ENCODE data around the gene CALHM4. TPM values are rescaled to one million over a fixed set of nuclear protein-coding genes. Genes with fewer than 3 reads are reported as not detected.
"Not testable (repeated sequence)": the region's sequence is repeated elsewhere in the genome, so short reads cannot be mapped to it uniquely, and the experiment has no call there.

CALHM4 gene
- total and polyA plus RNA-seq, 2 of the 4 experiments (the other 2 are of a cell fraction) = 0.07 TPM; not detected in 1

- DNase-seq; H2BK5ac ChIP-seq (ENCODE audit: low read depth, low read length, poor library complexity, severe bottlenecking); H4K20me1 ChIP-seq (ENCODE audit: insufficient read depth, low read length); H3K27ac ChIP-seq (ENCODE audit: insufficient read depth, low read length); H2AK5ac ChIP-seq (ENCODE audit: low read depth, low read length); intact Hi-C loops (cut with micrococcal nuclease); H3K9me1 ChIP-seq (ENCODE audit: insufficient read depth, low read length); in situ Hi-C loops (cut with MboI; ENCODE audit: low sequenced_read_pairs); BruUV-seq (replicated peaks); H2BK20ac ChIP-seq (ENCODE audit: low read depth, low read length); H3K27me3 ChIP-seq (ENCODE audit: control insufficient read depth, insufficient read depth, low read length); H4K5ac ChIP-seq (ENCODE audit: low read depth, low read length); POLR2A ChIA-PET (ENCODE audit: unreplicated experiment); H3K4me2 ChIP-seq (ENCODE audit: low read depth, low read length); H3K4ac ChIP-seq (ENCODE audit: low read depth, low read length); H4K8ac ChIP-seq (ENCODE audit: low read depth in 2 of 2, low read length in 2 of 2); H3K4me3 ChIP-seq (ENCODE audit: insufficient read depth, low read depth, low read length); dilution Hi-C loops (cut with HindIII; ENCODE audit: low sequenced_read_pairs, unreplicated experiment); H3K23ac ChIP-seq (ENCODE audit: low read depth, low read length); H2BK15ac ChIP-seq (ENCODE audit: low read depth, low read length); H3K36me3 ChIP-seq (ENCODE audit: control insufficient read depth, insufficient read depth, low read length); H2AFZ ChIP-seq (replicated peaks; ENCODE audit: low read length, poor library complexity); H2BK120ac ChIP-seq (ENCODE audit: low read depth, low read length); H3K56ac ChIP-seq (ENCODE audit: extremely low read depth, insufficient read depth, low read length); H3K4me1 ChIP-seq (ENCODE audit: control insufficient read depth, insufficient read depth, low read length); H3K18ac ChIP-seq (ENCODE audit: low read depth, low read length); H3K14ac ChIP-seq (replicated peaks; ENCODE audit: low read depth, low read length); H3K9me3 ChIP-seq (ENCODE audit: control insufficient read depth, insufficient read depth, low read length); H4K91ac ChIP-seq (ENCODE audit: insufficient read depth, low read depth, low read length); ATAC-seq (ENCODE audit: low read depth); H3K9ac ChIP-seq (ENCODE audit: low read depth, low read length); H2AK9ac ChIP-seq (replicated peaks; ENCODE audit: low read depth, low read length, poor library complexity); H3K79me1 ChIP-seq (ENCODE audit: low read depth in 1 of 2, low read length in 2 of 2): not testable (repeated sequence)
- 67% methylated on average over 1 of the region's 3 CpGs; no CpG with 5 or more reads in 1 of the 2 experiments for WGBS, 2 experiments (ENCODE audit: extremely low coverage in 2 of 2, insufficient read length in 1 of 2)
- CTCF ChIA-PET = interaction anchor here (0.6 kb wide), 1 partner anchor 79 kb away, joined by 3 read pairs; no protein-coding TSS in a partner anchor
Measured at GRCh38 chr6:116604868-116605267, 51.3 kb downstream of the CALHM4 start.
